T-helper 22 cell (primary cell): ENCODE measurements around the gene GRSF1.
"Not testable (repeated sequence)": the region's sequence is repeated elsewhere in the genome, so short reads cannot be mapped to it uniquely, and the experiment has no call there.

ENCODE experiments used
- DNase-seq: peaks from one replicate; pipeline ENCODE4 v3.0.0-alpha.2; 2020; ENCODE audit warnings: low read depth

GRSF1 gene

DNA sequence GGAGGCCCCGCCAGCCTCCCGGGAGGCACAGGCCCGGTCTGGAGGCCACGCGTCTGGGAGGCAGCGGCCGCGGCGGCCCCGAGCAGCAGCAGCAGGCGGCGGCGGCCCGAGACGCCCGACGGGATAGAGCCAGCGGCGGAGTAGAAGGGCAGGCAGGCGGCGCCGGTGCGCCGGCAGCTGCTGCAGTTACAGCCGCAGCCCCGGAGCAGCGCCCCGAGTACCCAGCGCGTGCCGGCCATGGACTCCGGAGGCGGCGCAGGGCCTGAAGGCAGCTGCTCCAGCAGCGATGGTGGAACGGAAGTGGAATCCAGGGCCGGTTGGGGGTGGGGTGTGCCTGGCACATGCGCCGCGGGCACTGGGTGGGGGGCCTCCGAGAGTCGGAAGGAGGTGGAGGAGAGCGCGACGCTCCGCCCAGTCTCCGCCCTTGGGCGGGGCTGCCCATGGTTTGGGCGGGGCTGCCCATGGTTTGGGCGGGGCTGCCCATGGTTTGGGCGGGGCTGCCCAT, at the start of gene GRSF1:
Gene GRSF1, minus strand, starts transcription at position 302 of the 505 bp plus-strand sequence. Its CDS starts 63 bp downstream, at position 239.
- peak; percentile 92 for DNase-seq

DNA sequence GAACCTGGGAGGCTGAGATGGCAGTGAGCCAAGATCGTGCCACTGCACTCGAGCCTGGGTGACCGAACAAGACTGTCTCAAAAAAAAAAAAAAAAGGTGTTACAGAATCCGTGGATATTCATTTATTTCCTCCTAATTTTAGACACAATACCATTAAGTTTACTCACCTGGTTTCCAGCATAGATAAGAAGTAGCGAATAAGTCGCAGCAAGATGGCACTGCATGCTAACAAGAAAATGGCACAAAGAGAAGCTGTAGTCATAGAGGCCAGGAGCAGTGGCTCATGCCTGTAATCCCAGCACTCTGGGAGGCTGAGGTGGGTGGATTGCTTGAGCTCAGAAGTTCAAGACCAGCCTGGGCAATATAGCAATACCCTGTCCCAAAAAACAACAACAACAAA, 45.5 kb upstream of the GRSF1 start:
- DNase-seq: no peak

GRCh38 chr4:70880739-70881138, 41.0 kb upstream of the GRSF1 start:
- DNase-seq: no peak

DNA sequence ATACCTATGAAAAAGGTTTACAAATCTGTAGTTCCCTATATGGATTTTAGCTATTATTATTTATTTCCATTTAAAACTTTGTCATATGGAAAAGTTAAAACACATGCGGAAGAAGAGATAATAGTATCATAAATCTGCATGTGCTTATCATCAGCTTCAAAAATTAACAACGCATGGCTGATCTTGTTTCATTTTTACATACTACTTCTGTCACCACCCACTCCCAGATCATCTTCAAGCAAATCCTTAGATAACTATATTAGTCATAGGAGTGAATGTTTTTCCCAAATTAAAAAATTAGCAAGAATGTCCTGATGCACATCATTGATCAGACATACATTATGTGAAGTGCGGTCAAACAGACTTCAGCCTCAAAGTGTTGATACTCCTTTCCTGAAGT, 37.9 kb upstream of the GRSF1 start:
- DNase-seq: no peak

- no peak for DNase-seq
These were observed 34.8 kb upstream of the GRSF1 start for GRCh38 chr4:70874268-70875156.

- no peak for DNase-seq
These were observed 33.5 kb upstream of the GRSF1 start for GRCh38 chr4:70873216-70873615.

DNA sequence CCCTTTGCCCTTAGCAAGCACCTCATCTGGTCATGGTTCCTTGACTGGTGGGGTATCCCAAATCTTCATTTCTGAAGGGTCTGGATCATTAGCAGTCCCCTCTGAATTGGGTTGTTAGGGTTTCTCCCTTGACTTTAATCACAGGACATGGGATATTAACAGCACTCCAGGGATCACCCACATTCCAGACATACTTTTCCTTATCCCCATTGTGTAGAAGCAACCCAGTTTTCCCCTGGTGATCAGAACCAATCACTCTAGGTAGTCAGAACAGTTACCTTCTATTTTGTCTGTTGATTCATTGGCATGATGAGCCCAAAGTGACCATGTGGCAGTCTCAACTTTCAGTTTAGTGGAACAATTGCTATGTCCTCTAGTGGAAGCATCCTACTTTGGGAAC, 29.1 kb upstream of the GRSF1 start:
- no peak for DNase-seq

DNA sequence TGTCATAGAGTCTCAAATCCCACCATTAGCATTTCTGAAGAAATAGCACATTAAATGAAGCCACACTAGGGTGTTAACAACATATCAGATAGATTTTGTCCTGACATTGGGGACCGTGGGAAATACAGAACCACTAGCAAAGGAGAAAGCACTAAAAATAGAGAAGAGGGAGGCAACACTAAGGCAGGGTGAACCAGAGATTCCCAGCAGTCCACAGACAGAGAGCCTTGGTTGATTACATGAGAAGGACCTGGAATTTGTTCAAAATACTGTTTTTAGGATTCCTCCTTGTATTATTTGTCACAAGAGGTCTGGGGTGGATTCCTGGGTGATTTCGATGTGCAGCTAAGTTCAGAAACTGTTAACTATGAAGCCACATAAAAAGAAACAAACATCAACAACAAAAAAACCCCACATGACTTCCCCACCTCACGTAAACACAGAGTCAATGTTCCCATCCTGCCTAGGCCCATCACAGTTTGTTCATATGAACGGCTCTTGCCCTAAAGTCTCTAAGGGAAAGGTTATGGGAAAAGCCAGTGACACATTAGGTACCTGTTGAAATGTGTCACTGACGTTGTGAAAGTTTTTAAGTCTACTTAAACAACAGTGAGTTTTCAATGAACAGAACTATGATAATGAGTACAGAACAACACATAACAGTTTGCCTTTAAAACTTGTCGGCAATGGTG, 23.6 kb upstream of the GRSF1 start:
- no peak for DNase-seq

- no peak for DNase-seq
These were observed 19.4 kb upstream of the GRSF1 start for GRCh38 chr4:70859066-70859465.

DNA sequence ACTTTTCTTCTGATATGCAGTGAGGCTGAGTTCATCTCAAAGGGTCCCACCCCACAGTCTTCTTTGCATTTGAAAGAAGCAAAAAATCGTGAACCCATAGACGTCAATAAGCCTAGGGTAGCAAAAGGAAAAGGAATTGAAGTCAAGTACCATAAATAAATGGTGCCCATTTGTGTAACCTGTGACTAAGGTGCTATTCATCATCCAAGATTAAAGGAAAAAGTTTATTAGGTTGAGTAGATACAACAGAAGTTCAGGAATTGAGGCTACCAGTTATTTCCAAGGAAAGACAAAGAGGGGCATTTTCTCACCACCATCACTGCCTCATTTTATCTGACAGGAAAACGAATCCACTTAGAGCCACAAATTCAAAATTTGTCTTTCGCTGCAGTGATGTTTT, 18.8 kb upstream of the GRSF1 start:
- DNase-seq: no peak

- no peak for DNase-seq
These were observed 15.8 kb upstream of the GRSF1 start for GRCh38 chr4:70855464-70855863.

GRCh38 chr4:70849291-70849690, 9.6 kb upstream of the GRSF1 start:
- DNase-seq: no peak

DNA sequence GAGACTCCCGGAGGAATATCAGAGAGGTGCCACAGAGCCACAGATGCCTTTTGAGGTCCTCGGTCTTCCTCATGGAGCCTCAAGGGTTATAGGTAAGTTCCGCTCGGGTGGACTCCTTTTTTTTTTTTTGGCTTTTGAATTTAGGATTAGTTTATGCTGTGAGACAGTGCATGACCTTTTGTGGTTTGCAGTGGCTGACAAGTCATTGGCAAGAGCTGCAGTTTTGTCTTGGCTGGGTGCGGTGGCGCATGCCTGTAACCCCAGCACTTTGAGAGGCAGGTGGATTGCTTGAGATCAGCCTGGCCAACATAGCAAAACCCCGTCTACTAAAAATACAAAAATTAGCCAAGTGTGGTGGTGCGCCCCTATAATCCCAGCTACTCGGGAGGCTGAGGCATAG, 4.5 kb upstream of the GRSF1 start:
- DNase-seq: no peak

- DNase-seq: no peak
These were observed 3.2 kb upstream of the GRSF1 start for GRCh38 chr4:70842761-70843435.

DNA sequence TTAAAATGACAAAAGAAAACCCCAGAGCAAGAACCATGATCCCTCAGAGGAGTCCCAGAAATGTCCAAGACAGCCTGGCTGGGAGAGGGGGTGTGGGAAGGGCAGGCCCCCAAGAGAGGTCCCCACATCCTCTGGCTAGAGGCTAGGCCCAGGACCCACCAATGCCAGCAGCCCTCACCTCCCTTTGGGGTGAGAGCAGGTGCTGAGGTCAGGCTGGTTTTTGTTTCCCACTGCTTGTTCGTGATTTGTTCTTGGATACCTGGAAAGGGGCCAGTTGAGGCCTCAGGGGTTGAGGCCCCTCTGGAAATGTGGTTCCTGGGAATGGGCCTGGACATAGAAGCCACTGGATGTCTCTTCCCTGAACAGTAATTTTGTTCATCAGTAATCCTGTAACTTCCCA, 2.3 kb upstream of the GRSF1 start:
- no peak for DNase-seq

DNA sequence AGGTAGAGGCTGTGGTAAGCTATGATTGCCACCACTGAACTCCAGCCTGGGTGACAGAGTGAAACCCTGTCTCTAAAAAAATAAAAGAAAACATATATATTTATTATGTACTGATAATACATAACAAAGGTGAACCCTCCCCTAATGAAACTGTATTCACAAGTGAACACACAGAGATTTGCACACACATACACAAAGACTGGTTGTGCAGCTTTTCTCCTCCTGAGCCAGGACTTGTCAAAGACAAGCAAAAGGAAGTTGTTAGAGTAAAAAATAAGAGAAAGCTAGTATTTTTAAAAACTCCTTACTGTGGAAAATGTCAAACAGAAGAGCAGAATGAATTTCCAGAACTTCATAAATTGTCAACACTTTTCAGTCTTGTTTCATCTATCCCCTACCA, 1.5 kb upstream of the GRSF1 start:
- DNase-seq: no peak

GRCh38 chr4:70840631-70841030, 941 bp upstream of the GRSF1 start:
- not testable (repeated sequence) for DNase-seq

- peak; percentile 58 for DNase-seq
These were observed 447 bp upstream of the GRSF1 start for GRCh38 chr4:70840137-70840536.

GRCh38 chr4:70838666-70839588, 763 bp downstream of the GRSF1 start:
- peak; percentile 51 for DNase-seq

DNA sequence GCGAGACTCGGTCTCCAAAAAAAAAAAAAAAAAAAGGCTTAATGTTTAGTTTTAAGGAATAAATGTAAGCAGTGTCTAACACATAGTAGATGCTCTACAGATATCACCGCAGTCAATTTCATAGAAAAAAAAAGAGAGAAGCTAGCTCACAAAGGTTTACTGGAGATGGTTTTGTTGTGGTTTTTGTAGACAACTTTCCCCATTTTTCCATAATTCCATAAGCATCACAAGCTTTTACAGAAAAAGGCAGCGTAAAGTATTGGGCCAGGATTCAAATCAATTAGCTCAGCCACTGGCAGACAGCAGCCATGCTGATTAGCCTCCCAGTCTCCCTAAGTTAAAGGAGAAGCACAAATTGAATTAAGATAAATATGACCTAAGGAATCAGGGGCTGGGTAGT, 1.5 kb downstream of the GRSF1 start:
- DNase-seq: no peak

GRCh38 chr4:70836081-70836480, 3.6 kb downstream of the GRSF1 start:
- no peak for DNase-seq

GRCh38 chr4:70833675-70834074, 6.0 kb downstream of the GRSF1 start:
- no peak for DNase-seq
